ENCODE data around the gene TMEM59L.

Gene TMEM59L

GRCh38 chr19:18651733-18652132, 39.1 kb downstream of the TMEM59L start:
- Histone ChIP-seq H3K4me1 (ENCODE audit: control insufficient read depth in 1 of 2, insufficient read depth in 2 of 2, low read length in 2 of 2) (peaks cover 0 to 5% of the 10 kb centered on the region in 2 experiments), H2AK5ac (ENCODE audit: low read length) (no peak overlapping the region), H3K79me1 (ENCODE audit: low read length) (no peaks in the 10 kb centered on the region), H3K4me2 (ENCODE audit: low read length) (no peak overlapping the region), H4K12ac (ENCODE audit: low read depth, low read length) (no peak overlapping the region), H3K9me3 (ENCODE audit: insufficient read depth, low read depth, low read length) (peaks cover 7% of the 10 kb centered on the region), H2AFZ (ENCODE audit: insufficient read depth, low read length, poor library complexity) (no peak overlapping the region), H3K23ac (ENCODE audit: low read length) (no peak overlapping the region), H3K27ac (ENCODE audit: low read depth, low read length) (no peak overlapping the region), H4K8ac (ENCODE audit: low read depth, low read length) (no peak overlapping the region), H3K27me3 (ENCODE audit: insufficient read depth, low read length) (no peaks in the 10 kb centered on the region), H3K79me2 (ENCODE audit: control insufficient read depth, insufficient read depth, low read length, poor library complexity) (no peaks in the 10 kb centered on the region), H3K4me3 (ENCODE audit: low read depth, low read length) (no peak overlapping the region), H2BK5ac (ENCODE audit: low read depth, low read length, poor library complexity) (no peak overlapping the region), H4K91ac (ENCODE audit: low read depth, low read length) (no peak overlapping the region), H2BK120ac (ENCODE audit: insufficient read depth, low read length, poor library complexity) (no peak overlapping the region), H3K4ac (ENCODE audit: low read depth, low read length) (no peak overlapping the region), H3K36me3 (ENCODE audit: control insufficient read depth in 1 of 2, insufficient read depth in 2 of 2, low read length in 2 of 2) (no peaks in the 10 kb centered on the region), H3K9ac (ENCODE audit: low read length) (no peak overlapping the region), H3K14ac (ENCODE audit: low read length) (no peak overlapping the region), H2BK12ac (ENCODE audit: low read length) (no peak overlapping the region), H3K18ac (ENCODE audit: low read length) (no peak overlapping the region)
- no peak for DNase-seq
- no CpG with 5 or more reads among the region's 6 CpGs for WGBS (ENCODE audit: extremely low coverage, insufficient coverage, insufficient read length)

GRCh38 chr19:18653853-18654252, 41.2 kb downstream of the TMEM59L start:
- no peak overlapping the region for H2AFZ ChIP-seq (ENCODE audit: insufficient read depth, low read length, poor library complexity)
- WGBS (ENCODE audit: extremely low coverage, insufficient coverage, insufficient read length) = no CpG with 5 or more reads among the region's 1 CpG

GRCh38 chr19:18654469-18654868, 41.8 kb downstream of the TMEM59L start:
- DNase-seq = no peak
- Histone ChIP-seq H3K4me3 (ENCODE audit: low read depth, low read length) (no peak overlapping the region), H4K8ac (ENCODE audit: low read depth, low read length) (no peak overlapping the region), H3K4ac (ENCODE audit: low read depth, low read length) (no peak overlapping the region), H2BK12ac (ENCODE audit: low read length) (no peak overlapping the region), H3K79me2 (ENCODE audit: control insufficient read depth, insufficient read depth, low read length, poor library complexity) (no peaks in the 10 kb centered on the region), H3K36me3 (ENCODE audit: control insufficient read depth in 1 of 2, insufficient read depth in 2 of 2, low read length in 2 of 2) (no peaks in the 10 kb centered on the region), H3K4me2 (ENCODE audit: low read length) (no peak overlapping the region), H3K18ac (ENCODE audit: low read length) (no peak overlapping the region), H3K27me3 (ENCODE audit: insufficient read depth, low read length) (no peaks in the 10 kb centered on the region), H2BK5ac (ENCODE audit: low read depth, low read length, poor library complexity) (no peak overlapping the region), H4K12ac (ENCODE audit: low read depth, low read length) (no peak overlapping the region), H4K91ac (ENCODE audit: low read depth, low read length) (no peak overlapping the region), H3K9ac (ENCODE audit: low read length) (no peak overlapping the region), H3K27ac (ENCODE audit: low read depth, low read length) (no peak overlapping the region), H3K9me3 (ENCODE audit: insufficient read depth, low read depth, low read length) (peaks cover 7% of the 10 kb centered on the region), H3K23ac (ENCODE audit: low read length) (no peak overlapping the region), H3K79me1 (ENCODE audit: low read length) (no peaks in the 10 kb centered on the region), H3K14ac (ENCODE audit: low read length) (no peak overlapping the region), H2BK120ac (ENCODE audit: insufficient read depth, low read length, poor library complexity) (no peak overlapping the region), H2AK5ac (ENCODE audit: low read length) (no peak overlapping the region), H3K4me1 (ENCODE audit: control insufficient read depth in 1 of 2, insufficient read depth in 2 of 2, low read length in 2 of 2) (peaks cover 0 to 5% of the 10 kb centered on the region in 2 experiments), H2AFZ (ENCODE audit: insufficient read depth, low read length, poor library complexity) (no peak overlapping the region)
- 96% methylated on average over 6 of the region's 7 CpGs for WGBS (ENCODE audit: extremely low coverage, insufficient coverage, insufficient read length)

More at GRCh38 chr19:18653853-18654252, 41.2 kb downstream of the TMEM59L start:
- no peaks in the 10 kb centered on the region for H3K27me3 ChIP-seq (ENCODE audit: insufficient read depth, low read length)
- H3K9me3 ChIP-seq (ENCODE audit: insufficient read depth, low read depth, low read length) = peaks cover 7% of the 10 kb centered on the region
- no peak overlapping the region for H2BK5ac ChIP-seq (ENCODE audit: low read depth, low read length, poor library complexity)
- H3K4ac ChIP-seq (ENCODE audit: low read depth, low read length) = no peak overlapping the region
- H3K14ac ChIP-seq (ENCODE audit: low read length) = no peak overlapping the region
- no peak overlapping the region for H4K91ac ChIP-seq (ENCODE audit: low read depth, low read length)
- H3K4me3 ChIP-seq (ENCODE audit: low read depth, low read length) = no peak overlapping the region
- H3K79me2 ChIP-seq (ENCODE audit: control insufficient read depth, insufficient read depth, low read length, poor library complexity) = no peaks in the 10 kb centered on the region
- peaks cover 0 to 5% of the 10 kb centered on the region in 2 experiments for H3K4me1 ChIP-seq (ENCODE audit: control insufficient read depth in 1 of 2, insufficient read depth in 2 of 2, low read length in 2 of 2)
- H2BK12ac ChIP-seq (ENCODE audit: low read length) = no peak overlapping the region
- H3K27ac ChIP-seq (ENCODE audit: low read depth, low read length) = no peak overlapping the region
- no peak for DNase-seq
- H3K9ac ChIP-seq (ENCODE audit: low read length) = no peak overlapping the region
- no peak overlapping the region for H3K23ac ChIP-seq (ENCODE audit: low read length)
- H3K18ac ChIP-seq (ENCODE audit: low read length) = no peak overlapping the region
- H2AK5ac ChIP-seq (ENCODE audit: low read length) = no peak overlapping the region
- no peaks in the 10 kb centered on the region for H3K36me3 ChIP-seq (ENCODE audit: control insufficient read depth in 1 of 2, insufficient read depth in 2 of 2, low read length in 2 of 2)
- no peak overlapping the region for H4K8ac ChIP-seq (ENCODE audit: low read depth, low read length)
- no peak overlapping the region for H3K4me2 ChIP-seq (ENCODE audit: low read length)
- H4K12ac ChIP-seq (ENCODE audit: low read depth, low read length) = no peak overlapping the region
- H3K79me1 ChIP-seq (ENCODE audit: low read length) = no peaks in the 10 kb centered on the region
- H2BK120ac ChIP-seq (ENCODE audit: insufficient read depth, low read length, poor library complexity) = no peak overlapping the region

- H3K9me3 ChIP-seq (ENCODE audit: insufficient read depth, low read depth, low read length) = peaks cover 7% of the 10 kb centered on the region
- H3K79me1 ChIP-seq (ENCODE audit: low read length) = no peaks in the 10 kb centered on the region
- no peak for DNase-seq
- no peak overlapping the region for H2BK5ac ChIP-seq (ENCODE audit: low read depth, low read length, poor library complexity)
- H3K4me1 ChIP-seq (ENCODE audit: control insufficient read depth in 1 of 2, insufficient read depth in 2 of 2, low read length in 2 of 2) = peaks cover 3 to 10% of the 10 kb centered on the region in 2 experiments
- H3K27ac ChIP-seq (ENCODE audit: low read depth, low read length) = no peak overlapping the region
- no peak overlapping the region for H4K91ac ChIP-seq (ENCODE audit: low read depth, low read length)
- H4K12ac ChIP-seq (ENCODE audit: low read depth, low read length) = no peak overlapping the region
- no peak overlapping the region for H3K23ac ChIP-seq (ENCODE audit: low read length)
- no peak overlapping the region for H2AK5ac ChIP-seq (ENCODE audit: low read length)
- no peak overlapping the region for H2BK12ac ChIP-seq (ENCODE audit: low read length)
- H2AFZ ChIP-seq (ENCODE audit: insufficient read depth, low read length, poor library complexity) = no peak overlapping the region
- no peaks in the 10 kb centered on the region for H3K79me2 ChIP-seq (ENCODE audit: control insufficient read depth, insufficient read depth, low read length, poor library complexity)
- WGBS (ENCODE audit: extremely low coverage, insufficient coverage, insufficient read length) = no CpG with 5 or more reads among the region's 13 CpGs
- no peak overlapping the region for H3K4ac ChIP-seq (ENCODE audit: low read depth, low read length)
- no peaks in the 10 kb centered on the region for H3K27me3 ChIP-seq (ENCODE audit: insufficient read depth, low read length)
- H3K4me2 ChIP-seq (ENCODE audit: low read length) = no peak overlapping the region
- H2BK120ac ChIP-seq (ENCODE audit: insufficient read depth, low read length, poor library complexity) = no peak overlapping the region
- H3K14ac ChIP-seq (ENCODE audit: low read length) = no peak overlapping the region
- H3K9ac ChIP-seq (ENCODE audit: low read length) = no peak overlapping the region
- H4K8ac ChIP-seq (ENCODE audit: low read depth, low read length) = no peak overlapping the region
- no peak overlapping the region for H3K4me3 ChIP-seq (ENCODE audit: low read depth, low read length)
- no peaks in the 10 kb centered on the region for H3K36me3 ChIP-seq (ENCODE audit: control insufficient read depth in 1 of 2, insufficient read depth in 2 of 2, low read length in 2 of 2)
- H3K18ac ChIP-seq (ENCODE audit: low read length) = no peak overlapping the region
Measured at GRCh38 chr19:18655173-18655844, 42.6 kb downstream of the TMEM59L start.
